PC-9 (cell line): ENCODE data around the gene EMP3.

Experiments used
- EZH2 ChIP-seq: fragments of 200-600 bp; sonication (generic); IDR thresholded peaks from 2 replicates; pipeline ENCODE4 v1.8.0; 2017; ENCODE audit warnings: antibody characterized with exemption, low read depth
- TF ChIP-seq, protein P1 (sequence below): fragments of 200-600 bp; sonication (generic); conservative IDR thresholded peaks from 2 replicates; pipeline ENCODE4 v1.6.1; 2017; ENCODE audit warnings: mixed run types, antibody characterized with exemption, mild to moderate bottlenecking, moderate library complexity

DNA sequence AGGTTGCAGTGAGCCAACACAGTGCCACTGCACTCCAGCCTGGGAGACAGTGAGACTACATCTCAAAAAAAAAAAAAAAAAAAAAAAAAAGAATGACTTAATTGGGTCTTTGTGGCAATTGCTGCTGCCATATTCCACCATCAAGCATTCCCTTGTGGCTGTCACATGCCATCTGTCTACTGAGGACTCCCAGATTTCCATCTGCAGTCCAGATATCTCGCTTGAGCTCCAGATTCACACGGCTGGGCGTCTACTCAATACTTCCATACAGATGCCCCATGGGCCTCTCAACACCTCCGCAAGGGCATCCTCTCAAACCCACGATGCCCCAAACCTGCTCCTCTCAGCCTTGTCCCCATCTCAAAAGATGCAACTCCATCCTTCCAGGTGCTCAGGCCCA, 25.5 kb downstream of the EMP3 start:
- TF ChIP-seq, protein P1, sequence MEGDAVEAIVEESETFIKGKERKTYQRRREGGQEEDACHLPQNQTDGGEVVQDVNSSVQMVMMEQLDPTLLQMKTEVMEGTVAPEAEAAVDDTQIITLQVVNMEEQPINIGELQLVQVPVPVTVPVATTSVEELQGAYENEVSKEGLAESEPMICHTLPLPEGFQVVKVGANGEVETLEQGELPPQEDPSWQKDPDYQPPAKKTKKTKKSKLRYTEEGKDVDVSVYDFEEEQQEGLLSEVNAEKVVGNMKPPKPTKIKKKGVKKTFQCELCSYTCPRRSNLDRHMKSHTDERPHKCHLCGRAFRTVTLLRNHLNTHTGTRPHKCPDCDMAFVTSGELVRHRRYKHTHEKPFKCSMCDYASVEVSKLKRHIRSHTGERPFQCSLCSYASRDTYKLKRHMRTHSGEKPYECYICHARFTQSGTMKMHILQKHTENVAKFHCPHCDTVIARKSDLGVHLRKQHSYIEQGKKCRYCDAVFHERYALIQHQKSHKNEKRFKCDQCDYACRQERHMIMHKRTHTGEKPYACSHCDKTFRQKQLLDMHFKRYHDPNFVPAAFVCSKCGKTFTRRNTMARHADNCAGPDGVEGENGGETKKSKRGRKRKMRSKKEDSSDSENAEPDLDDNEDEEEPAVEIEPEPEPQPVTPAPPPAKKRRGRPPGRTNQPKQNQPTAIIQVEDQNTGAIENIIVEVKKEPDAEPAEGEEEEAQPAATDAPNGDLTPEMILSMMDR: no peak
- TF ChIP-seq EZH2: no peak
